HG03469 (cell line): ENCODE measurements around the gene GDAP2.

ENCODE experiments used
- ATAC-seq: cut with Tn5 transposase; IDR thresholded peaks from one replicate; pipeline ENCODE4 v1.9.1; 2021; ENCODE audit warnings: mild to moderate bottlenecking, moderate library complexity, moderate number of reproducible peaks; ENCODE audit not compliant: unreplicated experiment

The GDAP2 gene

GRCh38 chr1:117842408-117843170 is 86.8 kb downstream of the GDAP2 start:
- no peak for ATAC-seq

GRCh38 chr1:117841117-117841650 is 88.2 kb downstream of the GDAP2 start:
- no peak for ATAC-seq

- no peak for ATAC-seq
Observed at GRCh38 chr1:117838911-117839310, 90.5 kb downstream of the GDAP2 start.

GRCh38 chr1:117836069-117836468 is 93.4 kb downstream of the GDAP2 start:
- ATAC-seq, result no peak

GRCh38 chr1:117834416-117834815 is 95.0 kb downstream of the GDAP2 start:
- no peak for ATAC-seq

GRCh38 chr1:117832453-117832852 is 97.0 kb downstream of the GDAP2 start:
- no peak for ATAC-seq

GRCh38 chr1:117830222-117830621 is 99.2 kb downstream of the GDAP2 start:
- ATAC-seq, result no peak

- ATAC-seq, result no peak
Observed at GRCh38 chr1:117828201-117828600, 101.2 kb downstream of the GDAP2 start.

- no peak for ATAC-seq
Observed at GRCh38 chr1:117826540-117827078, 102.8 kb downstream of the GDAP2 start.

- ATAC-seq, result no peak
Observed at GRCh38 chr1:117826119-117826518, 103.3 kb downstream of the GDAP2 start.

GRCh38 chr1:117825414-117825813 is 104.0 kb downstream of the GDAP2 start:
- no peak for ATAC-seq

- ATAC-seq, result no peak
Observed at GRCh38 chr1:117824616-117825015, 104.8 kb downstream of the GDAP2 start.

GRCh38 chr1:117821774-117822482 is 107.5 kb downstream of the GDAP2 start:
- ATAC-seq, result no peak

GRCh38 chr1:117821382-117821755 is 108.1 kb downstream of the GDAP2 start:
- ATAC-seq, result no peak

GRCh38 chr1:117820694-117821381 is 108.6 kb downstream of the GDAP2 start:
- no peak for ATAC-seq

- no peak for ATAC-seq
Observed at GRCh38 chr1:117820096-117820495, 109.3 kb downstream of the GDAP2 start.

- no peak for ATAC-seq
Observed at GRCh38 chr1:117819301-117819700, 110.1 kb downstream of the GDAP2 start.

- ATAC-seq, result no peak
Observed at GRCh38 chr1:117818456-117818855, 111.0 kb downstream of the GDAP2 start.

- no peak for ATAC-seq
Observed at GRCh38 chr1:117817629-117818028, 111.8 kb downstream of the GDAP2 start.

GRCh38 chr1:117815926-117816325 is 113.5 kb downstream of the GDAP2 start:
- no peak for ATAC-seq
